Activated CD8-positive, alpha-beta memory T cell treated with anti-CD3 and anti-CD28 coated beads for 4 hours (primary cell): ENCODE measurements around the gene IL4I1.

Experiments
- DNase-seq, 2 donors: peaks; one replicate each; pipeline ENCODE4 v3.0.0-alpha.2; 2020; ENCODE audit warnings: low read depth in 2 of 2

Gene IL4I1

GRCh38 chr19:49924004-49924880 is 27.6 kb upstream of the IL4I1 start:
- no peak for DNase-seq

DNA sequence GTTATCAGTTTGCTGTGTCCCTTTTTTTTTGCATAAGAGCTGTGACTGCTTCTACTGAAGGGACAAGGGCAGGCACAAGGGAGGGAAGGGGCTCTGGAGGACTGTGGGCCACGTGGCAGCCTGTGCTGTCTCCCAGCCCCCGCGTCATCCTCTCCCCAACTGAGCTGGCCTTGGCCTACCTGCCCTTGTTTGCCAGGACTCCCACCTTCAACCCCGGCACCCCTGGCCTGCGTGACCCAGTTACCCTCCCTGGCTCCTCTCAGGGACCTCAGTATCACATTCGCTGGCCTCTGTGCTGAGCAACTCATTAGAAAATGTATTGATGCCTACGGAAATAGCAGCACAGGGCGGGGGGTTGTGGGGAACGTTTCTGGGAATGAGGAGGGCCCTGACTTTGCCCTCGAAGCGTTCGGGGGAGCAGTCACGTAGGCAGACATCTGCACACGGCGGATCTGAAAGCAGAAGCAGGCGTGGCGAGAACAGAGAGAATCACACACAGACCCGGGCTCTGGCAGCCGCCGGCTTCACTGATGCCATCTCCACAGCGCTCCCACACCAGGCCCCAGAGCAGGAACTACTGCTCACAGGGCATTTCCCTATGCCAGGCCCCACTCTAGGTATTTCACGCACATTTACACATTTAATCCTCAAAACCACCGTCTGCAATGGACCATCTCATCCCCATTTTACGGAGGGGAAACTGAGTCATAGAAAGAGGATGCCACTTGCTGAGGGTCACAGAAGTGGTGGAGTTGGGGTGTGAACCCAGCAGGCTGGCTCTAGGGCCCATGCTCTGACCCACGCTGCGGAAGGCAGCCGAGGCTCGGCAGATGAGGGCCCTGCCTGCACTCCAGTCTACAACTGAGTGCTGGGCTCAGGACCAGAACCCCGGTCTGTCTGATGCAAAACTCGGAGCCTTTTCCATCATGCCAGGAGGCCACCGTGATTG is 26.6 kb upstream of the IL4I1 start:
- no peak for DNase-seq

- no peak for DNase-seq
These were observed 25.4 kb upstream of the IL4I1 start for GRCh38 chr19:49921871-49922795.

DNA sequence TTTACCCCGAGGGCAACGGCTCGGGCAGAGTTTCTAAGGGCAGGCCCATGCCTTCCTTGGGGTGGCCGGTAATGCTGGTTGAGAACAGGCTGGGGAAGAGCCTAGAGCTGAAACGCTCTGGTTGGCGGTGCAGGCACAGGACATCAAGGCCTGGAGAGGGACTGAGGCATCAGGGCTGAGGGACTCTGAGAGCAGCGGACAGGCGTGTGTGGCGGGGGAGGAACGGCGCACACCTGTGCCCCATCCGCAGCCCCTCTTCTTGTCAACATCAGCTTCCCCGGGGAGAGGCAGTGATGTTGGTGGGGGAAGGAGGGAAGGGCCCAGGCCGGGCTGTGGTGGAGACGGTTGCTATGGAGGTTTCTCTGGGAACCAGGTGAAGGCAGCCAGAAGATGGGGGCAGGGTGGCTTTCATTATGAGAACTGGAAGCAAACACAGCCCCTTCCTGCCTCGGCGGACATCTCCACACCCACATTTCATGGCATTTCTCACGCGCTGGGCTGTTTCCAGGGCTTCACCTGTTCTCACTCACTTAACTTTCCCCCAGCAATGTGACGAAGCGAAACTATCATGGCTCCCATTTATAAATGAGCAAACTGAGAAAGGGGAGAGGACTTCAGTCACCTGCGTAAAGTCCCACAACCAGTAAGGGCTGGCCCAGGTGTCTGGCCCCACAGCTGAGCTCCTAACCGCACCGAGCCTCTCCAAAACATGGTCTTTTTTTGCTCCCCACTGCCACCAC is 24.1 kb upstream of the IL4I1 start:
- DNase-seq = no peak

DNA sequence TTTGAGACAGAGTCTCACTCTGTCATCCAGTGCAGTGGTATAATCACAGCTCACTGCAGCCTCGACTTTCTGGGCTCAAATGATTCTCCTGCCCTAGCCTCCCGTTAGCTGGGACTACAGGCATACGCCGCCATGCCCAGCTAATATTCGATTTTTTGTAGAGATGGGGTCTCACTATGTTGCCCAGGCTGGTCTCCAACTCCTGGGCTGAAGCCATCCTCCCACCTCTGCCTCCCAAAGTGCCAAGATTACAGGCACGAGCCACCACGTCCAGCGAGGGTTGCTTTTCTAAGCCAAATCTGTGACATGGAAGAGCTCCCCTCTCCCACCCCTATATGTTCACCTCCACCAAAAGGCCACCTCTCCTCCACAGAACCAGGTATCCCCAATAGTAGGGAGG is 21.4 kb upstream of the IL4I1 start:
- no peak for DNase-seq

- DNase-seq = no peak
These were observed 20.4 kb upstream of the IL4I1 start for GRCh38 chr19:49916839-49917733.

DNA sequence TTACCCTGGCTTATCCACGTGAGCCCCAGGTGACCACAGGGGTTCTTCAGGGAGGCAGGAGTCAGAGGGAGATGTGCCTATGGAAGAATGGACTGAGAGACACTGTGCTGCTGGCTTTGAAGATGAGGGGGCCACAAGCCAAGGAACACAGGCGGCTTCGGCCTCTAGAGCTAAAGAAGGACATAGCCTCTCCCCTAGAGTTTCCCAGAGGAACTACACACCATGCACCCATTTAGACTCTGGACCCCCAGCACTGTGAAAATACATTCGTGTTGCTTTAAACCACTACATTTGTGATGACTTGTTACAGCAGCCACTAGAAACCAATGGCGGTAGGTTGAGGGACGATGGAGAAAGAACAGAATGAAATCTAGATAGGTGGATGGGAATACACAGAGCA is 18.6 kb upstream of the IL4I1 start:
- no peak for DNase-seq

DNA sequence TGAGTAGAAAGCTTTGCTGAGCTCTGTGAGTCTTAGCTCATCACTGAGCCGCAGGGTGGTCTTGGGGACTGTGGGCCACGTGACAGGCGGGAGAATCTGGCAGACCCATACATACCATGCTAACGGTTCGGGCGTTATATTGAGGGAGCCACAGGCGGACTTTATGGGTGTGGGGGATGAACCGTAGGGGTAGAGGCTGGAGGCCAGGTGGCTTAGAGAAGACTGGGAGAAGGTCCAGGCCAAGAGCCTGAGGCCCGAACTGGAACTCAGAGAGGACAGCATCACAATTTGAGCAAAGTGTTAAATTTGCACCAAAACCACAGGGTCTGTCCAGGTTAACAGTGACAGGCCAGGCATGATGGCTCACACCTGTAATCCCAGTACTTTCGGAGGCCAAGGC is 17.0 kb upstream of the IL4I1 start:
- no peak for DNase-seq

GRCh38 chr19:49912965-49913685 is 16.4 kb upstream of the IL4I1 start:
- DNase-seq = no peak

DNA sequence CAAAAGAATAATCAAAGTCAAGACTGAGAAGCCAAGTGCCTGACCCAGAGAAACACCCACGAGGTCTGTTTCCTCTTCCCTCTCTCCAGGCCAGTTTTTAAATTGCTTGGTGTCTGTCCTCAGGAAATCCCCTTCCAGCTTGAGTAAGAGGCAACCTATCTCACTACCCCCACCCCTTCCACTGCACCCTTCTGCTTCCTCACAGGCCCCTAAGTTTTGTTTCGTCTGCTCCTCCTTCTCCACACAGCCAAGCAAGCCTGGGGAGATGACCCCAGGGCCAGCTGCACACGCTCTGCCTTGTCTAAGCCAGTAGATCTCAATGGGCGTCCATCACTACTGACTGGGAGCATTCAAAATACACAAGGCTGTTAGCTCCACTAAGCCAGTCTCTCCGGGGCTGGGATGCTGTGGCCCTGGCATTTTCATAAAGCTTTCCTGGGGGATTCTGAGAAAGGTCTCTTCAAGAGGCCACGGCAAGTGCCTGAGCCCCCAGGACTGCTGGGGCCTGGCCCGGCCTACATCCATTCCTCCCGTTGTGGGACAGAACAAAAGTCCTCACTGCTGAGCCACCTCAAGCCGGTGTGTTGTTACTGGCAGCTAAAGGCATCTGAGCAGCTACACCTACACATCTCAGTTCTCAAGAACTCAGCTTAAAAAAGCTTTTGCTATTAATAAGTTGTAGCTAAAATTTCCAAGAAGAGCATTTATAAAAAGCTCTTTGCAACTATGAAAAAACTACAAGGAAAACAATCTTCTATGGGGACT is 14.9 kb upstream of the IL4I1 start:
- no peak for DNase-seq

DNA sequence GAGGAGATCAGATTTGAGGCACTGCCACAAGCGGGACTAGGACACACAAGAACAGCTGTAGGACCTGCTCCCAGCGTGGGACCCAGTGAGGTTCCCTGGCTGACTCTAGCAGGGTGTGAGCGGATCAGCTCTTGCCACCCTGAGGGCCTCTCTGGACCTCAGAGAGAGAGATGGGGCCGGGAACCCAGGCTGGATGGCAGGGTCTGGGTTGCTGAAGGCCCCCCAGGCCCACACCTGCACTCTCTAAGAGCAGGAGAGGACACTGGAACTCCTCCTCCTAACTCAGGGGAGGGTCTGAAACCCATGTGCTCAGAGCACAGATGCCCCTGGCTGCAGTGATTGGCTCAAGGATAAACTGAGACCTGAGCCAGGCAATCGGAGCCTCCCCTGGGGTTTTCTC is 13.5 kb upstream of the IL4I1 start:
- DNase-seq = no peak

- DNase-seq = no peak
These were observed 12.1 kb upstream of the IL4I1 start for GRCh38 chr19:49908480-49909420.

GRCh38 chr19:49907745-49908446 is 11.2 kb upstream of the IL4I1 start:
- no peak for DNase-seq

DNA sequence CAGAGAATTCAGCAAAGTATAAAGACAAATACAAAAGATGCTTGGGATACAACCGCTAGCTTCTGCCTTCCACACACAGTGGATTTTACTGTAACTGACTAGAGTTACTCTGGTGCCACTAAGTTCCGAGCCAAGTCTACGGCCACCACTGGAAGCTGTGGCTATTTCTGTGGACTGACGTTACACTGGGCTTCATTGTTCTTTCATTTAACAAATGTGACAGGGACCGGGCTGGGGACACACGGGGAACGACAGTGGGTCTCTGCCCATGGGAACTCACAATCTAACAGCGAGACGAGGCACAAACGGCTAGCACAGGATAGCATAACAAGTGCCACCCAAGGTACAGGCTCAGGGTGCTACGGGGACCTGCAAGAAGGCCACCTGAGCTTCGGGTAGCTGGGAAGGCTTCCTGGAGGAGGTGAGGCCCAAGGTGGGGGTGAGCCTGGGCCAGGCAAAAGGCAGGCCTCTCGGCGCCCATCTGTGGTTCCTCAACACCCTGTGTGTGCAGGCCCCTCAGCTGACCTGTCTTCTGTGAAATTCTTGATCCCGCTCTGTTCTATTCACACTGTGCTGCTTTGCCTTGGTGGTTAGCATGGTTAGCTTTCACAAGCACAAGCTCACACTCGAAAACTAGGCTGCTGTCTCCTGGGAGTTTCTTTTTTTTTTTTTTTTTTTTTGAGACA is 10.3 kb upstream of the IL4I1 start:
- no peak for DNase-seq

GRCh38 chr19:49904136-49904535 is 7.4 kb upstream of the IL4I1 start:
- DNase-seq = no peak
